HuH-7.5 (cell line): ENCODE results near the gene LCTL.
"Not testable (repeated sequence)": the region's sequence is repeated elsewhere in the genome, so short reads cannot be mapped to it uniquely, and the experiment has no call there.

Experiments used
- DNase-seq: peaks from one replicate; pipeline ENCODE4 v3.0.0; 2011; ENCODE audit warnings: low spot score

Gene LCTL

GRCh38 chr15:66503041-66503648 lies 62.7 kb downstream of the LCTL start:
- DNase-seq = not testable (repeated sequence)

DNA sequence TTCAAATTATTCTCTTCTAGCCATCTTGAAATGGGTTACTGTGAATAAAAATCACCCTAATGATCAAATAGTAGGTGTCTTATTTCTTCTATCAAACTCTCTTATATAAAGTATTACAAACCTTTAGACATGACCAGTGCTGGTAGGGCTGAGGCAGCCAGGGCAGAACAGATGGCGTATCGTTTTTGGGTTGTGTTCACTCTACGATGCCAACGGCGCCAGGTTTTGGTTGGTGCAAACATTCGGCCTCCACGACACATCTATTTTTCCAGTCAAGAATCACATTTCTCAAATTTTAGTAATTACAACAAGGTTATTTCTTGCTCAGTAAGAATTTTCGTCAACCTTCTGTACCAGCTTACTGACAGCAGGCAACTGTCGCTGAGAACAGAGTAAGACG lies 63.3 kb downstream of the LCTL start:
- DNase-seq = no peak

DNA sequence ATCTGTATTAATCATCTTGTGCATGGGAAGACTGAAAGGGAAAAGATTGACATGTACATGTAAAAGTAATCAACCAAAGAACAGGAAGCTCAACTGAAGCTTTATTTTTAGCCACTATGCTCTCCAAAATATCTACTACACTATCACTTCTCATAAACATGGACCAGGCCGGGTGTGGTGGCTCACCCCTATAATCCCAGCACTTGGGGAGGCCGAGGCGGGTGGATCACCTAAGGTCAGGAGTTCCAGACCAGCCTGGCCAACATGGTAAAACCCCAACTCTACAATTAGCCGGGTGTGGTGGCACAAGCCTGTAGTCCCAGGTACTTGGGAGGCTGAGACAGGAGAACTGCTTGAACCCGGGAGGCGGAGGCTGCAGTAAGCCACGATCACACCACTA lies 65.5 kb downstream of the LCTL start:
- DNase-seq = not testable (repeated sequence)

DNA sequence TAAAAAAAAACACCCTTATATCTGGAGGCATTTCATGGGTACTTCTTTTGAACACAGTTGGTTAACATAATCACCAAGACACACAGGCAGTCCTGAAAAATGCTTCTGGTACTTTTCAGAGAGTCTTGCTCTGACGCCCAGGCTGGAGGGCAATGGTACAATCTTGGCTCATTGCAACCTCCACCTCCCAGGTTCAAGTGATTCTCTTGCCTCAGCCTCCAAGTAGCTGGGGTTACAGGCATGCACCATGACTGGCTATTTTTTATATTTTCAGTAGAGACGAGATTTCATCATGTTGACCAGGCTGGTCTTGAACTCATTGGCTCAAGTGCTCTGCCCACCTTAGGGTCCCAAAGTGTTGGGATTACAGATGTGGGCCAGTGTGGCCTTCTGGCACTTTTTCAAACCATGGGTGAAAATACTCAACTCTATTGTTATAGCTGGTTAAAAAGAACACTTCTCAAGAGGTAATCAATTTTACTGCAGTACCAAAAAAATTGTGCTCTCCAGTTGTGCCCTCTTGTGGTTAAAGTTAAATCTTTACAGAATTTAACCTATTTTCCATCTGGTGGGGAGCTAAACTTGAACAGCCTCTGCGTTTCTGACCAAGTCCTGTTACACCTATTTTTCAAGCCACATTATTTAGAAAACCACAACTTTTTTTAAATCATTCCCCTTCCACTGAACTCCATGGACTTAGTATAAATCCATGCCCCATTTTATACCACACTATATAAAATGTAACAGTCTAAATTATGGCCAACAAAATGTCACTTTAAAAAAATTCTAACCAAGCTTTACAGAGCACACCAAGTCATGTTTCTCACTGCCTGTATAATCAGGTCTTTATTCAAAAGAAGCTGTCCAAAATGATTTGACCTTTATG lies 67.1 kb downstream of the LCTL start:
- no peak for DNase-seq
